Activated CD8-positive, alpha-beta memory T cell treated with anti-CD3 and anti-CD28 coated beads for 4 hours (primary cell): ENCODE measurements around the gene CTNNA2.
"Not testable (repeated sequence)": the region's sequence is repeated elsewhere in the genome, so short reads cannot be mapped to it uniquely, and the experiment has no call there.

Experiments
- DNase-seq, 2 donors: peaks; one replicate each; pipeline ENCODE4 v3.0.0-alpha.2; 2020; ENCODE audit warnings: low read depth in 2 of 2

The CTNNA2 gene

GRCh38 chr2:80078290-80079036 is 565.6 kb downstream of the CTNNA2 start:
- no peak for DNase-seq

- DNase-seq = no peak
Measured at GRCh38 chr2:80080957-80081356, 568.1 kb downstream of the CTNNA2 start.

GRCh38 chr2:80086831-80087230 is 574.0 kb downstream of the CTNNA2 start:
- no peak for DNase-seq

GRCh38 chr2:80091237-80091636 is 578.4 kb downstream of the CTNNA2 start:
- no peak for DNase-seq

DNA sequence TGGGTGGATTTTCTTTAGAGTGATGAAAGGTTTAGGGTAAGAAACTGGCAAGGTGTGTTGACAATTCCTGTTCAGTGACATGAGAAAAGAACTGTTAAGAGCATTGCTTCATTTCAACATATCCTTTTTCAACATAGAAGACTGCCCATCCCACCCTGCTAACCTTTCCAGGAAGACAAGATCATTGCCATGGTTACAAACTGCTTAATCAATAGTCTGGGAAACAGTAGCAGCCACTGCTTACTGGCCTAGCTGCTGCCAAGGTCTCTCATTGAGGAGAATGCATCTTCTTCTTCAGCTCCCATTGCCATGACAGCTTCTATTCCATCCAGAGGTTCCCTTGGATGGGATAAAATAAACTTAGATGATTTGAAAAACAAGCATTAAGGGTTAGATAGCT is 579.6 kb downstream of the CTNNA2 start:
- no peak for DNase-seq

- not testable (repeated sequence) for DNase-seq
Measured at GRCh38 chr2:80098503-80098902, 585.7 kb downstream of the CTNNA2 start.

DNA sequence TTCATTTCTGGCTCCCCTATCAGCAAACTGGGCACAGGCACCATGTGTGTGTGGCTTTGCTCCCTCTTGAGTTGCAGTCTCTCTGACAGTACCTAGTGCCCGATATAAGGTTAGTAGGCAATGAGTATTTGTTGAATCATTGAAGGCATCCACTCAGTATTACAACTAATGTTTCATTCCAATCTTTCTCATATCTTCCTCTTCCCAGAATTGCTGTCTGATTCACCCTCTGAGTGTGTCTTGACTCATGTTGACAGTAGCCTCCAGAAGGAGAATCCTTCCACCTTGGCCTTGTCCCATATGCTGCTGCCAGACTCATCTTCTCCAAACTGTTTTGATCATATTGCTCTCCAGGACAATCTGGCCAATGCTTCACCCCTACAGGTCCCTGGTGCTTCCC is 589.2 kb downstream of the CTNNA2 start:
- DNase-seq = no peak

GRCh38 chr2:80105015-80105640 is 592.3 kb downstream of the CTNNA2 start:
- no peak for DNase-seq

- DNase-seq = no peak
Measured at GRCh38 chr2:80111185-80111584, 598.3 kb downstream of the CTNNA2 start.

DNA sequence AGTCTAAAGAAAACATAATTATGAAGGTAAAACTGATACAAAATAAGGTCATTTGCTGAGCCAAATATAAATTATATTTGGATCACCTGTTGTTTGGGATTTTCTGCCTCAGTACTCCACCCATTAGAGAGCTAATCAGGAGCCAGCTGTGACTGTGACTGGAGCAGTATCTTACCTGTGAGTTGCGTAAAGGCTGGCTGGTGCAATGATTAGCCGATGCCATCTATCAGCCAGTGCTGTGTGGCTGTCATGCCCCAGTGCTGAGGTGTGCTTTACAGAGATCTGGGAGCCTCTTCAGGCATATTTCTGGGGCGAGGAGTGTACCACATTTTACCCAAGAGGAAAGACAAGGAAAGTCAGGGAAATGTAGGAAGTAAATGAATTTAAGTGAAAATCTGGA is 599.9 kb downstream of the CTNNA2 start:
- DNase-seq = no peak

DNA sequence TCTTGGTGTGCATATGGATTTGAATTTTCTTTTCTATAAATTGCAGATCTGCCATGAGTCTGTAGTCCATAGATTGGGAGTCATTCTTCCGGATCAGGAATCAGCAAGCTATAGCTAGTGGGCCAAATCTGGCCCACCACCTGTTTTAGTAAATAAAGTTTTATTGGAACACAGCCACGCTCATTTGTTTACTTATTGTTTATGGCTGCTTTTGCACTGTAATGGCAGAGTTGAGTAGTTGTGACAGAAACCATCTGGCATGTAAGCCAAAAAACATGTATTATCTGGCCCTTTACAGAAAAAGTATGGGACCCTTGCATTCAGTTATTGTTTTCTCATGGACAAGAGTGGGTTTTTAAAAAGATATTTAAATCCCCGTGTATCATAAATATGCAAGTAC is 600.5 kb downstream of the CTNNA2 start:
- DNase-seq = no peak

- no peak for DNase-seq
Measured at GRCh38 chr2:80114812-80115211, 602.0 kb downstream of the CTNNA2 start.

DNA sequence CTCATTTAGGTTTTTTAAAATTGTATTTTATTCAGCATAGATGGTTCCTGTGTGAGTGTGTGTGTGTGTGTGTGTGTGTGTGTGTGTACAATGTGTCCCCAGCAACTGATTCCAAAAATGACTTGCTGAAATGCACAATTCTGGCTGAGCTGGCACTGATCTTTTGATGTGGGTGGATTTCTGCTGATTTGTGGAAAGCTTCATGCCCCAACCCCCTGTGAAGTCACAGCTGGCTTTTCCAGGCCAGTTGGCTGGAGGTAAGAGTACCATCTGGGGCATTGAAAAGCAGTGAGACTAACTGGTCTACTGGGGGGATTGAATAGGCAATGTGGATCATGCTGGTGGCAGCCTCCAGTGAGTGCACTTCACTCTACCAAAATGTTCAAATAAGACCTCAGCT is 604.5 kb downstream of the CTNNA2 start:
- no peak for DNase-seq

DNA sequence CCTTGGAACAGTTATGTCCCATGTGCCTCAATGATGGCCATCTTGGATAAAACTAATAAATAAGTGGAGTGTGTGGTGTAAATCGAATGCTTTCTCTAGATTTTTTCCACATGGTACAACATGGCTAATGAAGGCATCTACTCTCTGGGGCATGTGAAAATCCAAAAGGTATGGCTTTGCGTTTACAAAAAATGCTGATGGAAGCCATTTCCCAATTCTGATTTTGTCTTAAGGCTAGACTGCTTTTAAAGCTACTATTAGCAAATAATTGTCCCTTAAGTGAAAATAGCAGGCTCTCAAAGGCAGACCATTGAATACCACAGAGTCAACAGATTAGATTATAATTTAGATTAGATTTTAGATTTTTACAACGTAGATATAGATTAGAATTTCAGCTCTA is 608.0 kb downstream of the CTNNA2 start:
- DNase-seq = no peak

DNA sequence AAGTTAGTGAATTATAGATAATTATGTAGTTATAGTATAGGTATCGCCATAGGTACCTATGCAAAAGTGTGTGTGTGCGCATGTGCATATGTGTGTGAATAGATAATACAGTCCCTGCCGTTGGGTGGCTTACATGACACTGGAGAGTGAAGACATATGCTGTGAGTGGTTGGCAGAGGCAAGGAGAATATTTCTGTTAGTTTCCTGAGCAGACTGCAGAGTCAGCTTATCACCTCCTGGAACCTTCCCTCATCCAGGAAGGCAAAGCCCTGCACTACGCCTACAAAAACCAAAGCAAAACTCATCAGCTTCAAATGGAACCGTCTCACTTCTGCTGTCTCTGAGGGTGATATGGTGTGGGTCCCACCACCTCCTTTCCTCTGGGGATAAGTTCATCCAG is 609.8 kb downstream of the CTNNA2 start:
- no peak for DNase-seq

GRCh38 chr2:80126596-80127189 is 613.8 kb downstream of the CTNNA2 start:
- no peak for DNase-seq

DNA sequence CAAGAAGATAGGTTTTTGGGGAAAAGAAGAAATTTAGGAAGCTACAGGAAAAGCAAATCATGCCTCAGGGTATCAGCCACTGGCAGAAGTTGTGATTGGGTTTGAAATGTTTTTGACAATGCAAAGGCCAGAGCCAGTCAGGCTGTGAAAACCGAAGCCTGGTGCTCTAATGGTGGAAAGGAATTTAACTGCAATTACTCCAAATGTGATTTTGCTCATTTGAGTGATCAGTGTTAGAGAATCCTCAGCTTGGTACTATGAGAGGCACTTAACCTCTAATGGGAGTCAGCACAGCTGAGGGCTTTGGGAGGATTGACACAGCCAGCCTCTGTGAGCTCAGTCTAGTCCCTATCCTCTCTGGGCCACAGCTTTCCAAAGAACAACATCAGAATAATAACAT is 615.2 kb downstream of the CTNNA2 start:
- no peak for DNase-seq

DNA sequence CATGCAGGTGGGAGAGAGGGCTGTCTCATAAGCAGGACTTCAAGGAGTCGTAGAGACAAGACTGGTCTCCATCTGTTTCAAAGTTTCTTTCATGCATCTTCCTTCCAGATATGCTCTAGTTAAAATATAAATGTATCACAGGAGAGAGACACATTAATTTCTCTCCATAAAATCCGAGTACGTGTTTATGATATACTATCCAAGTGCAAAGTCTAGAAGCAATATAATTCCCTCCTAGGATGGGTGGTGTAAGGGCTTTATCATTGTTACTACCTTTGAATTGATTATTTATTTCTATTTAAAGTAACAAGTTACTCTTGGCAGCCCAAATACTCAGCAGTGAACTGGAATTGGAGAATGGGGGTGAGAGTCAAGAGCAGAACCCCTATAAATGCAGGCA is 619.4 kb downstream of the CTNNA2 start:
- DNase-seq = no peak

- no peak for DNase-seq
Measured at GRCh38 chr2:80135001-80135400, 622.1 kb downstream of the CTNNA2 start.

DNA sequence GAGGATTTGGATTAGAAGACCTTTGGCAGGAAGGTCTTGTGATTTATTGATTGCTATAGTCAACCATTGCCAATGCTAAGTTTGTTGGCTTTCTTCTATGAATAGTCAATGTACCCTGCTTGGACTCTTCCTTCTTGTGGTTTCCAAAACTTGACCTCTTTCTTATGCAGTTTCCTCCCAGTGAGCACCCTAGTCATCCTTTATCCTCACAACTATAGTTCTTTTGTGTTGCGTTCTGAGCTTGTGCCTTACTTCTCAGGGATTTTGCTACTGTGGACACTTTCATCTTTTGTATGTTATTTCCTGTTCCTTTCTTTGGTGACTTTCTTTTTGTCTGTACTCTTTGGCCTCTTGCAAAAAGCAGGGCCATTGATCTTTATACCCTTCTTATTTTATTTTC is 623.5 kb downstream of the CTNNA2 start:
- no peak for DNase-seq

GRCh38 chr2:80139001-80139400 is 626.1 kb downstream of the CTNNA2 start:
- no peak for DNase-seq

DNA sequence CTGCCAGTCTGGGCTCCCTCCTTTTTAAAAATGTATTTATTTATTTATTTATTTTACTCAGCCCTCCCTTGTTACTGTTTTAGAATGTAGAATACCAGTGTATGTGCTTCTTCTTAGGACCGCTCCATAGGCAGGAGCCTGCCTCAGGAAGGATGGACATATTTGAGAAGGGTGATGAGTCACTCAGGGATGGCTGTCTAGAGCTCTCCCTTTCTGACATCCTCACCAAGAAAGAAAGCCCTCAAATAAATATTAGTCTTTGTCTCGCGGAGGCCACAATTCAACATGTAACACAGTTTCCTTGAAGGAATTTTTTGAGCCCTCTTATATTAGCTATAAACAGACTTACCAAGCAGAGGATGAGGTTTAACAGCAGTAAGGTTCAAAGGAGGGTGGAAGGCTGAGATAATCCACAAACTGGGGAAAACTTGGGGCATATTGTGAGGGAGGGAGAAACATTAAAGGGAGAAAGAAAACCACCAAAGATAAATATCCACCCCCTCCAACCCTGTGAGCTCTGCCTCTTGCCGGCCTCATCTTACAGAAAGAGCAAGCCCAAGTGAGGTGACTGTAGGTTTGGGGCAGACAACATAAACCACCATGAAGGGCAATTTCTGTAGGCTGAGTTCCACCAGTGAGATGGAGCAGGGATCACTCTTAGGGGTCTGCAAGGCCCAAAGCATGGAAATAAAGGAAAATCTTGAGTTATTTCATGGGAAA is 628.3 kb downstream of the CTNNA2 start:
- DNase-seq = no peak

- no peak for DNase-seq
Measured at GRCh38 chr2:80145499-80145898, 632.6 kb downstream of the CTNNA2 start.
